ENCODE data around the gene LOXL4.
"Not testable (repeated sequence)": the region's sequence is repeated elsewhere in the genome, so short reads cannot be mapped to it uniquely, and the experiment has no call there.

LOXL4 gene

DNA sequence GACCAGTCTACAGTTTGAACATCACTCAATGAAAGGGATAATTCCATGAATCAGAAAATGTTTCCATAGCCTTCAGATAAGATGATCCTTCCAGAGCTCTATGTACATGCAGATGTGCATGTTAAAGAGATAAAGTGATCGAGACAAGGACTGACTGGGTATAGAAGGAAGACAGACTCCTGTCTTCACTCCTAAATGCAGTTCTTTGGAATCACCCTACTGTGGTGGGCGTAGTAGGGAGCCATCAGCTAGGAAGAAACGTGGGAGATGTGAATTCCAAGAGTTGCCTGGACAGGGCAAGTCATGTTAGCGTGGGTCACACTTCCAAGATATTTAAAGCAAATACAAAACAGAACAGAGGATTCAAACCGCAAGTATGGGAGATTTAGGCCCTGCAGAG, 23.9 kb downstream of the LOXL4 start:
- no peak for DNase-seq (ENCODE audit: low read depth)

DNA sequence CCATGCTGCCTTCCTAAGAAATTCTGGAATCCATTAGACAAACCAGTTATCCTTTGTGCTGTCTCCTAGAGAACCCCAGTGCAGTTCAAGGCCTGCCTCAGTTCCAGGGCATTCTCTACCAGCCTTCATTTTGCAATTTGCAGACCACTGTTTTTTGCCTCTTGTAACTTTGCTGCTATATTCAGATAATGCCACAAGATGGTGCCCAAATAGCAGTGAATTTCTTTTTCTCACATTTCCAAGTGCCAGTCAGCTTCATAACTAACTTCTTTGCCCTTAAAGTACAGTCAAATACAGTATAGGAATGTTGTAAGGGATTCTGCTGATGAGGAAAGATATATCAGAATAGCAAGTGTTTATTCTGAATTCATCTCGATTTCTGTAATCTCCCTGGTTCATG, 25.2 kb downstream of the LOXL4 start:
- DNase-seq (ENCODE audit: low read depth): no peak

DNA sequence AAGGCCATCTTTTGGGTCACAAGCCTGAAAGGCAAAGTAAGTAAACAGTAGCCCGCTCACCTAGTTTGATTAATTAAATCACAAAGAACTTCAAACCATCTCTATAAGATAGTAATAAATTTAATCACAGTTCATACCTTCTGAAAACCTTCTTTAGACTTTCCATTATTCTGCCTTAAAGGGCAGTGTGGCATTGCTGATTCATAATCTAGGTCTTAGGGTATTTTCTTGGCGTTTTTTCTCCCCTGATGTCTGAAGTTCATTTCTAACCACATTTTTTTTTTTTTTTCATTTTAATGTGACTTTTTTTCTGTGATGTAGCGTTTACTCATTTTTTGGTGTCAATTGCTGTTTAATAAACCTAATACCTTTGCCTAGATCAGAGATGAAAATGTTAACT, 27.5 kb downstream of the LOXL4 start:
- DNase-seq (ENCODE audit: low read depth): no peak

GRCh38 chr10:98238391-98238790, 29.6 kb downstream of the LOXL4 start:
- no peak for DNase-seq (ENCODE audit: low read depth)

GRCh38 chr10:98236862-98237261, 31.1 kb downstream of the LOXL4 start:
- no peak for DNase-seq (ENCODE audit: low read depth)

GRCh38 chr10:98235846-98236245, 32.1 kb downstream of the LOXL4 start:
- DNase-seq (ENCODE audit: low read depth): no peak

DNA sequence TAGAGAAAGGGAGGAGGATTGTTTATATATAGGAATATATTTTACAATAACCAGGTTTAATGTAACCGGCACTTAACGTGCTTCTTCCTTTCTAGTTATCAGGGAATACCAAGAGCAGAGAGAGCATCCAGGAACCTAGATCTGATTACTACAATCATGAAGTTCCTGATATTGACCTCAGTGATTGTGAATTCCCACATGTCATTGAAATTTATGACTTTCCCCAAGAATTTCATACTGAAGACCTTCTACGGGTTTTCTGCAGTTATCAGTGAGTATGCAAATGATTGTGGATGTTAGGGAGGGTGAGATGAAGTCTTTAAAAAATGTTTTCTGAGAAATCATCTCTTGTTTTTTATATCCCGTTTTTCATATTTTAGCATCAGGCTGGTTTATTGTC, 36.6 kb downstream of the LOXL4 start:
- DNase-seq (ENCODE audit: low read depth): no peak

DNA sequence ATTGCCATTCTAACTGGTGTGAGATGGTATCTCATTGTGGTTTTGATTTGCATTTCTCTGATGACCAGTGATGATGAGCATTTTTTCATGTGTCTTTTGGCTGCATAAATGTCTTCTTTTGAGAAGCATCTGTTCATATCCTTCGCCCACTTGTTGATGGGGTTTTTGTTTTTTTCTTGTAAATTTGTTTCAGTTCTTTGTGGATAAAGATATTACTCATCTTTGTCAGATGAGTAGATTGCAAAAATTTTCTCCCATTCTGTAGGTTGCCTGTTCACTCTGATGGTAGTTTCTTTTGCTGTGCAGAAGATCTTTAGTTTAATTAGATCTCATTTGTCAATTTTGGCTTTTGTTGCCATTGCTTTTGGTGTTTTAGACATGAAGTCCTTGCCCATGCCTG, 39.7 kb downstream of the LOXL4 start:
- DNase-seq (ENCODE audit: low read depth): not testable (repeated sequence)

DNA sequence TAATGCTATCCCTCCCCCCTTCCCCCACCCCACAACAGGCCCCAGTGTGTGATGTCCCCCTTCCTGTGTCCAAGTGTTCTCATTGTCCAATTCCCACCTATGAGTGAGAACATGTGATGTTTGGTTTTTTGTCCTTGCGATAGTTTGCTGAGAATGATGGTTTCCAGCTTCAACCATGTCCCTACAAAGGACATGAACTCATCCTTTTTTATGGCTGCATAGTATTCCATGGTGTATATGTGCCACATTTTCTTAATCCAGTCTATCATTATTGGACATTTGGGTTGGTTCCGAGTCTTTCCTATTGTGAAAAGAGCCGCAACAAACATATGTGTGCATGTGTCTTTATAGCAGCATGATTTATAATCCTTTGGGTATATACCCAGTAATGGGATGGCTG, 40.3 kb downstream of the LOXL4 start:
- DNase-seq (ENCODE audit: low read depth): not testable (repeated sequence)

DNA sequence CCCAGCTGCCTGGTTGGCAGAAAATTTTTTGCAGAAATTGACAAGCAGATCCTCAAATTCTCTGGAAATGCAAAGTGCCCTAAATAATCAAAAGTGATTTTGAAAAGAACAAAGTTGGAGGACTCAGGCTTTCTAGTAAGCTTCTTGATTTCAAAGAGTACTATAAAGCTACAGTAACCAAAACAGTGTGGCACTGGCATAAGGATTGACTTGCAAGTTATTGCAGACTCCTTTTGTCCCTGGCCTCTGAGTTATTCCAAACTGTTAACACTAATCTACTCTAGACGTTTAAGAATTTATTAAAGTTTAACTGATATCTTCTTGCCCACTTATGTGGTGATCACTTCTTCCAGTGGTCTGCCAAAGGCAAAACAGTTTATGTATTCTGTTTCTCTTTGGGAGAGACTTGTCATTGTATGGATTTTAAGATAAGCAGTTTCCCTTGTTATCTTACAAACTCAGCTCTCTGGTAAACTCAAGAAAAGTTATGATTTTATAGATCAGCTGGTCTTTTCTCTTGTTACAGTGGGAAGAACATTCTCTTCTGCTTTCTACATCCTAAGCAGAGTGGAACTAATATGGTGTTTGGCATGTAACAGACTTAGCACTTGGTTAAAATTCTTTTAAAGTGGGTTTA, 41.4 kb downstream of the LOXL4 start:
- DNase-seq (ENCODE audit: low read depth): no peak

DNA sequence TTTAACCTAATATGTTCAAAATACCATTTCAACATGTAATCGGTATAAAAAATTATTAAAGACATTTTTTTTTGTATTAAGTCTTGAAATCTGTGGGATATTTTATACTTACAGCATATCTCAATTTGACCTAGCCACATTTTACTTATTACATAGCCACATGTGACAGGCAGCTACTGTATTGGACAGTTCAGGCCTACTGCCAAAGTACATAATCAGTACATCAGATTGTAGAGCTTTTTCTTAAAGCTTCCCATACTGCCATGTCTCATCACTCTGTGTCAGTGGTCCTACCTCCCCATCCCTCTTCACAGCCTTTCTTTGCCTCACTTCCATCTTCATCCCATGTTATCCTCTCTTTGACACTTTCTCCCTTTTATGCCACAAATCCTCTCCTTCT, 43.0 kb downstream of the LOXL4 start:
- no peak for DNase-seq (ENCODE audit: low read depth)

- no peak for DNase-seq (ENCODE audit: low read depth)
Observed at GRCh38 chr10:98224509-98224908, 43.5 kb downstream of the LOXL4 start.

DNA sequence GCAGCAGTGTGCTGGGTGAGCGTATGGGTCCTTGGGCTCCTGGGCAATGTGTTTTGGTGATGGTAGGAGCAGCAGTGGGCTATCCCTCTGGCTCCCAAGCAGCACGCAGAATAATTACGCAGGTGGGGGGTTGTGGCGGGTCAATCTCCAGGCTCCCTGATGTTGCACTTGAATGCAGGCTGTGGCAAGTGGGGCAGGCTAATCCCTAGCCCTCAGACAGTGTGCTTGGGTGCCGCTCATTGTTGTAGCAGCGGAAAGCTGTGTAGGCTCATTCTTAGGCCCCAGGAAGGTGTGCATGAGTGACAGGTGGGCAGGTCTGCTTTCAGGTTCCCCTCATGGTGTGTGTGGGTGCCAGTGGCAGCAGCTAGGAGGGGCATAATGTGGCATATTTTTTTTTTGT, 44.1 kb downstream of the LOXL4 start:
- no peak for DNase-seq (ENCODE audit: low read depth)

- DNase-seq (ENCODE audit: low read depth): no peak
Observed at GRCh38 chr10:98217801-98218200, 50.2 kb downstream of the LOXL4 start.

DNA sequence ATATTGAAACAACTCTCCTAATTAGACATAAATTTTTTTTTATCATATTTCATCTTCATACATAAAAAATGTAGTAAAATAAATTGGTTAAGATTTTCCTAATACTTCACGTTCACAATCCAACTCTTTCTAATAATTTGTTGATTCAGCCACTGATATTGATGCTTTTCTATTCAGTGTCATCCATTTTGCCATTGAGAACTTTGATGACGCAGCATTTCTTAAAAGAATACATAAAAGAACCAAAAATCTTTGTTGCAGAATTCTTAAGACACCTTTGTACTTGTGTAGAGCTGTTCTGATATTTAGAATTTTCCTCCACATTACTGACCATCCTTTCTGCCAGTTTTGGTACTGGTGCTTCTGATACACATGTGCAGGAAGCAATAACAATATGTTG, 52.6 kb downstream of the LOXL4 start:
- no peak for DNase-seq (ENCODE audit: low read depth)

- no peak for DNase-seq (ENCODE audit: low read depth)
Observed at GRCh38 chr10:98213740-98214139, 54.3 kb downstream of the LOXL4 start.

GRCh38 chr10:98212196-98212595, 55.8 kb downstream of the LOXL4 start:
- DNase-seq (ENCODE audit: low read depth): no peak

GRCh38 chr10:98209441-98209840, 58.6 kb downstream of the LOXL4 start:
- DNase-seq (ENCODE audit: low read depth): no peak

- no peak for DNase-seq (ENCODE audit: low read depth)
Observed at GRCh38 chr10:98208925-98209324, 59.1 kb downstream of the LOXL4 start.

DNA sequence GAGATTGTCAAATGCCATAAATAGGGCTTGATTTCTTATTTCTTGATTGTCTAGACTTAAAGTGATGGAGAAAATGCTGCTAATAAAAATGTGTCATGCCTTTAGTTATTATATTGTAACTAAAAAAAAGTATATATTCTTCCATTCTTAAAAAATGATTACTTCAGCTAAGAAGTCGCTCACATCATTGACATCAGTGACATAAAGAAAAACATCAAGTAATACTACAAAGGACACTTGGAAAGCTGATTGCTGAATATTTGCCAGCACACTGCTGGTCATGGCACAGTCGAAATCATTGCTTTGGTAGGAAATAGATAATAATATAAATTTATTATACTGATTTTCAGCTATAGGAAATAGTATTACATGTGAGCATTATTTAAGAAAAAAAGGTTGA, 62.6 kb downstream of the LOXL4 start:
- no peak for DNase-seq (ENCODE audit: low read depth)

- DNase-seq (ENCODE audit: low read depth): no peak
Observed at GRCh38 chr10:98202378-98202777, 65.6 kb downstream of the LOXL4 start.

GRCh38 chr10:98201760-98202159, 66.2 kb downstream of the LOXL4 start:
- DNase-seq (ENCODE audit: low read depth): no peak

Data from stimulated activated CD8-positive, alpha-beta memory T cell treated with anti-CD3 and anti-CD28 coated beads, Interleukin-7, amount 100 ng/mL, for 24 hours (primary cell).